DND-41 (cell line): ENCODE measurements around the gene ARIH1.
"Not testable (repeated sequence)": the region's sequence is repeated elsewhere in the genome, so short reads cannot be mapped to it uniquely, and the experiment has no call there.

ENCODE experiments used
- ATAC-seq: fragments of 200-7000 bp; cut with Tn5 transposase; 3 replicates; pipeline ENCODE4 v1.9.1; 2021; ENCODE audit warnings: low read depth; ENCODE audit not compliant: insufficient read depth
- DNase-seq: peaks from one replicate; pipeline ENCODE4 v3.0.0-alpha.2; 2020
- H2AFZ ChIP-seq: 2 replicates; pipeline ENCODE4 v1.6.0; 2012; ENCODE audit warnings: low read depth, low read length
- H3K27ac ChIP-seq: 2 replicates; pipeline ENCODE4 v1.5.1; 2012; ENCODE audit warnings: low read length, inconsistent platforms
- H3K27me3 ChIP-seq: fragments of 200-600 bp; sonication (generic); 2 replicates; pipeline ENCODE4 v1.6.0; 2012; ENCODE audit warnings: low read length, mild to moderate bottlenecking, inconsistent platforms; ENCODE audit not compliant: insufficient read depth, poor library complexity
- H3K36me3 ChIP-seq: 2 replicates; pipeline ENCODE4 v1.5.1; 2012; ENCODE audit warnings: low read length, inconsistent platforms; ENCODE audit not compliant: insufficient read depth
- H3K4me1 ChIP-seq: 2 replicates; pipeline ENCODE4 v1.5.1; 2012; ENCODE audit warnings: mild to moderate bottlenecking, low read length; ENCODE audit not compliant: insufficient read depth
- H3K4me2 ChIP-seq: 2 replicates; pipeline ENCODE4 v1.6.0; 2012; ENCODE audit warnings: mild to moderate bottlenecking, moderate library complexity, low read length, inconsistent platforms; ENCODE audit not compliant: insufficient read depth
- H3K4me3 ChIP-seq, 2 experiments: fragments of 200-600 bp in 1 of 2; shearing (Covaris generic) in 1 of 2; 2 replicates each; pipeline ENCODE4 v1.5.1; 2012 to 2016; ENCODE audit warnings: inconsistent platforms in 2 of 2, low read length in 2 of 2, mild to moderate bottlenecking in 2 of 2, low read depth in 1 of 2, moderate library complexity in 1 of 2
- H3K79me2 ChIP-seq: 2 replicates; pipeline ENCODE4 v1.6.0; 2012; ENCODE audit warnings: low read length, inconsistent platforms; ENCODE audit not compliant: insufficient read depth
- H3K9ac ChIP-seq: 2 replicates; pipeline ENCODE4 v1.6.0; 2012; ENCODE audit warnings: low read depth, mild to moderate bottlenecking, inconsistent platforms, low read length, moderate library complexity
- H3K9me3 ChIP-seq: 2 replicates; pipeline ENCODE4 v1.5.1; 2012; ENCODE audit warnings: low read length, moderate library complexity, mild to moderate bottlenecking, inconsistent platforms; ENCODE audit not compliant: insufficient read depth, severe bottlenecking
- H4K20me1 ChIP-seq: 2 replicates; pipeline ENCODE4 v1.6.0; 2012; ENCODE audit warnings: low read length; ENCODE audit not compliant: insufficient read depth
- EZH2 ChIP-seq: IDR thresholded peaks from 3 replicates; pipeline ENCODE4 v1.6.1; 2012; ENCODE audit warnings: borderline replicate concordance, low read depth, mild to moderate bottlenecking, moderate library complexity, low read length, inconsistent platforms; ENCODE audit not compliant: severe bottlenecking
- TF ChIP-seq, protein P1 (sequence below): IDR thresholded peaks from 2 replicates; pipeline ENCODE4 v1.5.1; 2012; ENCODE audit warnings: borderline replicate concordance, low read length, moderate library complexity, mild to moderate bottlenecking; ENCODE audit not compliant: poor library complexity, severe bottlenecking; ENCODE audit errors: extremely low read depth

The ARIH1 gene

DNA sequence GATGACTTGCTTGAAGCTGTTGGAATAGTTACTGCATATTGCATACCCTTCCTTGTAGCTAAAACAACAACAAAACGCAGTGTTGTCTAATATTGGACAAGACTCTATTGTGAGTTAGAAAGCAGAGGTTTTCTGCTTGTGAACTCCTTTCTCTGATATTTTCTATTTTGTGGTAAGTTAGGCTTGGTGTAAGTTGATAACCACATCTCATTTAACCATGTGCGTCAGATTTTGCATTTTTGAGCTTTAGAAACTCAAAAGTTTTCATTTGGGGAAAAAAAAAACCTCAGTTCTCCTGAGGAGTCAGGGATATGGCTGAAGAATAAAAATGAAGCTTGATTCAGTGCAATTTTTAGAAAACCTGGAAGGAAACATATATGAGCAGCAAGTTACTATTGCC lies 1.5 kb downstream of the ARIH1 start:
- no peak for DNase-seq
- H3K36me3 ChIP-seq, result peaks cover 28% of the 10 kb centered on the region
- H3K27me3 ChIP-seq, result no peaks in the 10 kb centered on the region
- peak overlapping the region; percentile 97 for H3K27ac ChIP-seq
- peak overlapping the region; percentile 95 for H3K9ac ChIP-seq
- H3K79me2 ChIP-seq, result peaks cover 77% of the 10 kb centered on the region
- H3K4me1 ChIP-seq, result peaks cover 40% of the 10 kb centered on the region
- ATAC-seq, result no peak
- peaks cover 46% of the 10 kb centered on the region for H4K20me1 ChIP-seq
- TF ChIP-seq EZH2, result no peak
- TF ChIP-seq, protein P1, sequence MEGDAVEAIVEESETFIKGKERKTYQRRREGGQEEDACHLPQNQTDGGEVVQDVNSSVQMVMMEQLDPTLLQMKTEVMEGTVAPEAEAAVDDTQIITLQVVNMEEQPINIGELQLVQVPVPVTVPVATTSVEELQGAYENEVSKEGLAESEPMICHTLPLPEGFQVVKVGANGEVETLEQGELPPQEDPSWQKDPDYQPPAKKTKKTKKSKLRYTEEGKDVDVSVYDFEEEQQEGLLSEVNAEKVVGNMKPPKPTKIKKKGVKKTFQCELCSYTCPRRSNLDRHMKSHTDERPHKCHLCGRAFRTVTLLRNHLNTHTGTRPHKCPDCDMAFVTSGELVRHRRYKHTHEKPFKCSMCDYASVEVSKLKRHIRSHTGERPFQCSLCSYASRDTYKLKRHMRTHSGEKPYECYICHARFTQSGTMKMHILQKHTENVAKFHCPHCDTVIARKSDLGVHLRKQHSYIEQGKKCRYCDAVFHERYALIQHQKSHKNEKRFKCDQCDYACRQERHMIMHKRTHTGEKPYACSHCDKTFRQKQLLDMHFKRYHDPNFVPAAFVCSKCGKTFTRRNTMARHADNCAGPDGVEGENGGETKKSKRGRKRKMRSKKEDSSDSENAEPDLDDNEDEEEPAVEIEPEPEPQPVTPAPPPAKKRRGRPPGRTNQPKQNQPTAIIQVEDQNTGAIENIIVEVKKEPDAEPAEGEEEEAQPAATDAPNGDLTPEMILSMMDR, result no peak
- peak overlapping the region; percentile 82 to 94; a peak in 3 of 4 replicates for H3K4me3 ChIP-seq
- no peak overlapping the region for H2AFZ ChIP-seq
- H3K9me3 ChIP-seq, result no peaks in the 10 kb centered on the region
- H3K4me2 ChIP-seq, result peak overlapping the region; percentile 81

- peaks cover 50% of the 10 kb centered on the region for H4K20me1 ChIP-seq
- not testable (repeated sequence) for H3K27me3 ChIP-seq, ATAC-seq, H2AFZ ChIP-seq, H3K27ac ChIP-seq, DNase-seq, H3K9me3 ChIP-seq
- H3K79me2 ChIP-seq, result peaks cover 84% of the 10 kb centered on the region
- peaks cover 43% of the 10 kb centered on the region for H3K4me1 ChIP-seq
- H3K9ac ChIP-seq, result peak overlapping the region; percentile 95
- peaks cover 28% of the 10 kb centered on the region for H3K36me3 ChIP-seq
- peak overlapping the region; percentile 81 for H3K4me2 ChIP-seq
- peak overlapping the region; percentile 82 to 94; a peak in 3 of 4 replicates for H3K4me3 ChIP-seq
Measured at GRCh38 chr15:72476330-72476729, 2.2 kb downstream of the ARIH1 start.

GRCh38 chr15:72481015-72481659 lies 7.0 kb downstream of the ARIH1 start:
- Histone ChIP-seq H3K4me1 (peaks cover 24% of the 10 kb centered on the region), H3K4me2 (no peak overlapping the region), H3K9ac (no peak overlapping the region), H4K20me1 (peaks cover 64% of the 10 kb centered on the region), H3K27me3 (no peaks in the 10 kb centered on the region), H3K27ac (no peak overlapping the region), H3K9me3 (no peaks in the 10 kb centered on the region), H2AFZ (no peak overlapping the region), H3K4me3 (no peak overlapping the region), H3K79me2 (peaks cover 98% of the 10 kb centered on the region), H3K36me3 (peaks cover 39% of the 10 kb centered on the region)
- DNase-seq (no peak), ATAC-seq (no peak)
- TF ChIP-seq, protein P1, result no peak
- TF ChIP-seq EZH2, result no peak

- no peak overlapping the region for H2AFZ ChIP-seq
- TF ChIP-seq, protein P1, result no peak
- no peak for TF ChIP-seq EZH2
- H3K27ac ChIP-seq, result no peak overlapping the region
- no peak for ATAC-seq
- no peaks in the 10 kb centered on the region for H3K27me3 ChIP-seq
- H3K36me3 ChIP-seq, result peaks cover 27% of the 10 kb centered on the region
- peaks cover 62% of the 10 kb centered on the region for H4K20me1 ChIP-seq
- no peak for DNase-seq
- peaks cover 98% of the 10 kb centered on the region for H3K79me2 ChIP-seq
- H3K4me3 ChIP-seq, result no peak overlapping the region
- no peak overlapping the region for H3K4me2 ChIP-seq
- peaks cover 13% of the 10 kb centered on the region for H3K4me1 ChIP-seq
- no peak overlapping the region for H3K9ac ChIP-seq
- no peaks in the 10 kb centered on the region for H3K9me3 ChIP-seq
Measured at GRCh38 chr15:72482275-72482674, 8.1 kb downstream of the ARIH1 start.
